RWPE1 (cell line): ENCODE measurements around the gene TSACC.

ENCODE experiments used
- CTCF ChIA-PET: fragments of 350-600 bp; sonication (Branson Sonifier 250); formaldehyde crosslinking; extraction: SDS; loops from one replicate; lab custom pipeline; 2021; lab: Yijun Ruan, JAX
- POLR2A ChIA-PET: fragments of 400-600 bp; formaldehyde crosslinking; extraction: SDS; loops from one replicate; lab custom pipeline; 2020; ENCODE audit warnings: antibody characterized with exemption; ENCODE audit not compliant: low non-redundant PET; lab: Yijun Ruan, JAX
- DNase-seq: peaks from one replicate; pipeline ENCODE4 v3.0.0; 2012; ENCODE audit warnings: low spot score
- H3K27ac ChIP-seq: fragments of 450-650 bp; 2 replicates; pipeline ENCODE4 v1.5.1; 2017
- TF ChIP-seq, protein P1 (sequence below): fragments of 450-650 bp; conservative IDR thresholded peaks from 2 replicates; pipeline ENCODE4 v1.5.1; 2017; ENCODE audit warnings: low read depth, mild to moderate bottlenecking

The TSACC gene

DNA sequence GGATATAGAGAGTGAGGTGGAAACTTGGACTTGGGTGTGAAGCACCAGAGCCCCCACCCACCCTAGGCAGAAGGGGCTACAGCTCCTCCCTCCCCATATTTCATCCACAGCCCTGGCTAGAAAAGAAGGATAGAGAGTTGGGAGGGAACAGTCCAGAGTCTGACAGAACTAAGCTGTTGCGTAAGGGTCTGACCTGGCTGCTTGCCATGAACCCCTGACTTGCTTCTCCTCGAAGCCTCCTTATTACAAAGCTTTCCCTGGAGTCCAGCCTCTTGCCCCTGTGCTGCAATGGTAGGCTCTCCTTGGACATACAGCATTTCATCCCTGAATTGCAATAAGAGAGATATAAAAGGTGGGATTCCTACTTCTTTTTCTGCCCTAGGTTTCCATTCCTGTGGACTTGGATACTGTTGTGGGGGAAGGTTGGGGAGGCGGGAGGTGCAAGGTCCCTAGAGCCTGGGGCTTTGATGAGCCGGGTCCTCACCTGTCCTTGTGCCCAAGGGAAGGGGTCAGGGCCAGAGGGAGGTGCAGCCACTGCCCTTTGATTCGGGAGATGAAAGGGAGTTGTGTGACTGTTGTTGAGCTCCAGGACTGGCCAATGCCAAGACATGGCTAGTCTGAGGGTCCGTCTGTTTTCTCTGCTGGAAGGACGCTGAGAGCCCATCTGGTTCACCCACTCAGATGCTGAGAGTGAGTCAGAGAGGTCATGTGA lies 33.4 kb downstream of the TSACC start:
- DNase-seq = no peak
- ChIA-PET CTCF (interaction anchor here (0.7 to 2.1 kb wide), 6 partner anchors 12 to 158 kb away, joined by 3 to 12 read pairs (median 4); no protein-coding TSS in a partner anchor), POLR2A (no interaction called here)
- TF ChIP-seq, protein P1, sequence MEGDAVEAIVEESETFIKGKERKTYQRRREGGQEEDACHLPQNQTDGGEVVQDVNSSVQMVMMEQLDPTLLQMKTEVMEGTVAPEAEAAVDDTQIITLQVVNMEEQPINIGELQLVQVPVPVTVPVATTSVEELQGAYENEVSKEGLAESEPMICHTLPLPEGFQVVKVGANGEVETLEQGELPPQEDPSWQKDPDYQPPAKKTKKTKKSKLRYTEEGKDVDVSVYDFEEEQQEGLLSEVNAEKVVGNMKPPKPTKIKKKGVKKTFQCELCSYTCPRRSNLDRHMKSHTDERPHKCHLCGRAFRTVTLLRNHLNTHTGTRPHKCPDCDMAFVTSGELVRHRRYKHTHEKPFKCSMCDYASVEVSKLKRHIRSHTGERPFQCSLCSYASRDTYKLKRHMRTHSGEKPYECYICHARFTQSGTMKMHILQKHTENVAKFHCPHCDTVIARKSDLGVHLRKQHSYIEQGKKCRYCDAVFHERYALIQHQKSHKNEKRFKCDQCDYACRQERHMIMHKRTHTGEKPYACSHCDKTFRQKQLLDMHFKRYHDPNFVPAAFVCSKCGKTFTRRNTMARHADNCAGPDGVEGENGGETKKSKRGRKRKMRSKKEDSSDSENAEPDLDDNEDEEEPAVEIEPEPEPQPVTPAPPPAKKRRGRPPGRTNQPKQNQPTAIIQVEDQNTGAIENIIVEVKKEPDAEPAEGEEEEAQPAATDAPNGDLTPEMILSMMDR = no peak
- H3K27ac ChIP-seq = no peak overlapping the region

DNA sequence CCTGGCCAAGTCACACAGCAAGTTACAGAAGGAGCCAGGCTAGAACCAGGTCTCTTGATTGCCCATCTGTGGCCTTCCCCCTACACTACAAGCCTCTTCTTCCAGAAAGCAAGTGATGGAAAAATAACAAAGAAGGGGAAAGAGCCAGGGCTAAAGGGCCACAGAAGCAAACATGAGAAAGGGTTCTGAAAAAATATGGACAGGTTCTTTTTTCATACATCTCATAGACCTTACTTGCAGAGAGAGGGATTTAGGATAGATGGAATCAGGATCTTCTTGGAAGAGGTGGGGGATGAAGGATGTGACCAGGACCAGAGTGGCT lies 33.9 kb downstream of the TSACC start:
- ChIA-PET CTCF (interaction anchor here (0.7 to 2.1 kb wide), 4 partner anchors 16 to 157 kb away, joined by 3 to 12 read pairs (median 4); no protein-coding TSS in a partner anchor), POLR2A (no interaction called here)
- no peak for DNase-seq
- TF ChIP-seq, protein P1 = no peak
- H3K27ac ChIP-seq = no peak overlapping the region

DNA sequence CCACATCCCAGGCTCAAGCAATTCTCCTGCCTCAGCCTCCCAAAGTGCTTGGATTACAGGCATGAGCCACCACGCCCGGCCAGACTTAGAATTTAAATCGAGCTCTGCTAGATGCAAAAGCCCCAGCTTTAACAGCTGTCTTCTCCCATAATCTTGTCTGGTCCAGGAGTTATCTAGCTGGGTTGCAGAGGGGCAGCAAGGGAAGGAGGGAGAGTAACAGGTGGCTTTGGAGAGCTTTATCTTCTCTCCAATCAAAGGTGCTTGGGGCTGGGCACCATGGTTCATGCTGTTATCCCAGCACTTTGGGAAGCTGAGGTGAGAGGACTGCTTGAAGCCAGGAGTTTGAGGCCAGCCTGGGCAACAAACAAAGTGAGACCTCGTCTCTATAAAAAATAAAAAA lies 34.5 kb downstream of the TSACC start:
- H3K27ac ChIP-seq = no peak overlapping the region
- no peak for DNase-seq
- POLR2A ChIA-PET = no interaction called here
- TF ChIP-seq, protein P1 = no peak
- CTCF ChIA-PET = interaction anchor here (0.6 to 2.1 kb wide), 3 partner anchors 11 to 73 kb away, joined by 3 to 12 read pairs (median 4); no protein-coding TSS in a partner anchor

DNA sequence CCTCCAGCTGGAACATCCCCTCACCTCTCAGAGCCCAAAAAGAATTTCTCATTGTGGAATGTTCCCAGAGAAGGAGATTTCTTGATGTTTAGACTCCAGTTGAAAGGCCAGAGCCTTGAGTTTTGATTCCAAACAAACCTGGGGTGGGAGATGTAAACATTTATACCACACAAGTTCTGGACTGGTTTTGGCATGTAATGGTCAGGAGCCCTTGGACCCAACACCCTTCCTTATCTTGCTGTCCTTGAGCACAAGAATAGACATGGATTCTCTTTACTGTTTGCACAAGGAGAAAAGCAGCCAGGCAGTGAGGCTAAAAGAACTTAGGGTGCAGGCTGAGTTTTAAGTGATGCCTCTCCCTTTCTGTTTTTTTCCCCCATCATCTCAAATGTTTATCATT lies 35.2 kb downstream of the TSACC start:
- no peak overlapping the region for H3K27ac ChIP-seq
- ChIA-PET POLR2A (no interaction called here), CTCF (interaction anchor here (0.6 to 2.1 kb wide), 2 partner anchors 11 to 72 kb away, joined by 3 to 12 read pairs; no protein-coding TSS in a partner anchor)
- TF ChIP-seq, protein P1 = no peak
- DNase-seq = no peak

DNA sequence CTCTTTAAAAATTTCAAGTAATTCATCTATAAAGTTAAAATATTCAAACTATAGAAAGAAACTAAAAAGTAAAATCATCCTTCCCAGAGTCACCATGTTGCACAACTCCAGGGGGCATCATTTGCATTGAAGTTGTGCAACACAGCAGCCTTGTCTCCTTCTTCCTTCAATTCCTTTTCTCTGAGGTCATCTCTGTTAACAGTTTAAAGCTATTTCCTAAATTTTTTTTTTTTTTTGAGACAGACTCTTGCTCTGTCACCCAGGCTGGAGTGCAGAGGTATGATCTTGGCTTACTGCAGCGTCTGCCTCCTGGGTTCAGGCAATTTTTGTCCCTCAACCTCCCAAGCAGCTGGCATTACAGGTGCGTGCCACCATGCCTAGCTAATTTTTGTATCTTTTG lies 37.8 kb downstream of the TSACC start:
- H3K27ac ChIP-seq = no peak overlapping the region
- TF ChIP-seq, protein P1 = no peak
- no peak for DNase-seq
- POLR2A ChIA-PET = no interaction called here
- CTCF ChIA-PET = interaction anchor here (4.0 kb wide), 1 partner anchor 69 kb away, joined by 15 read pairs; no protein-coding TSS in a partner anchor

DNA sequence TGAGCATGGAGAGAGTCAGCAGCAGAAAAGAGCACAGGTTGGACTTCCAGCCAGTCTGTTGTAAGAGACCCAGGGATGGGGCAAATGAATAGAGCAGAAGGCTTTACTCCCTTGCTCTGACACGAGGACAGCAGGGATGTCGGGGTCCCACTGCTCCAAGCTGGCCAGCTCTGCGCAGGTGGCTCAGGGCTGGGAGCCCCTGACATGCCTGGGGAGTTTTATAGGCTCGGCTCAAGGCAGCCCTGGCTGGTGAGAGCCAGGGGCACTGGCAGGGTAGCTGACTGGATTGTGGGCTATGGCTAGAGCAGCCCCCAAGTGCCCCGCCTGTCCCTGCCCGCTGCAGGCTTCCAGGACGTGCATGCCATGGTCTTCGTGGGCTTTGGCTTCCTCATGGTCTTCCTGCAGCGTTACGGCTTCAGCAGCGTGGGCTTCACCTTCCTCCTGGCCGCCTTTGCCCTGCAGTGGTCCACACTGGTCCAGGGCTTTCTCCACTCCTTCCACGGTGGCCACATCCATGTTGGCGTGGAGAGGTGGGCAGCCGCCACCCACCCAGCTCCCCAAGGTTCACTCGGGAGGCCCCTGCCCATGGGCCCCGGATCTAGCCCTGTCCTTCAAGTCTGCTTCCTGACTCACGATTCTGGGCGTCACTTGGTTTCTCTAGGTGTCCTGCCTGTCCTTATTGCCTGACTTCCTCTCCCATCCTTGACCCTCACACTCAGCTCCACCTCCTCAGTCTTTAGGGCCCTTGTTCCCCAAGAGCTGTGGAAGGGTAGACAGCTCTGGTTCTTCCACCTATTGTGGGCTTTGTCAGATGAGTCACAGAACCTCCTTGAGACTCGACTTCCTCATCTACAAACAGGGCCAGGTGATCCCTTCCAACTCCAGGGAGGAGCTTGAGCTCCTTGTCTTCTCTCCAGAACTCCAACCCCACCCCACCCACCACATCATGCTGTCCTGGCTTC lies 38.9 kb downstream of the TSACC start:
- CTCF ChIA-PET = interaction anchor here (4.0 kb wide), 1 partner anchor 68 kb away, joined by 15 read pairs; no protein-coding TSS in a partner anchor
- TF ChIP-seq, protein P1 = no peak
- no peak for DNase-seq
- POLR2A ChIA-PET = interaction anchor here (0.6 kb wide), 1 partner anchor 73 kb away, joined by 5 read pairs; no protein-coding TSS in a partner anchor
- H3K27ac ChIP-seq = no peak overlapping the region
